ENCODE measurements around the gene EXOC3L2. TPM values are rescaled to one million over a fixed set of nuclear protein-coding genes. Genes with fewer than 3 reads are reported as not detected.

Gene EXOC3L2
- total and polyA plus RNA-seq, 2 of the 8 experiments (the other 6 are each of a cell fraction or from before 2014, with no cell fraction given), result 1.4 to 1.6 TPM

DNA sequence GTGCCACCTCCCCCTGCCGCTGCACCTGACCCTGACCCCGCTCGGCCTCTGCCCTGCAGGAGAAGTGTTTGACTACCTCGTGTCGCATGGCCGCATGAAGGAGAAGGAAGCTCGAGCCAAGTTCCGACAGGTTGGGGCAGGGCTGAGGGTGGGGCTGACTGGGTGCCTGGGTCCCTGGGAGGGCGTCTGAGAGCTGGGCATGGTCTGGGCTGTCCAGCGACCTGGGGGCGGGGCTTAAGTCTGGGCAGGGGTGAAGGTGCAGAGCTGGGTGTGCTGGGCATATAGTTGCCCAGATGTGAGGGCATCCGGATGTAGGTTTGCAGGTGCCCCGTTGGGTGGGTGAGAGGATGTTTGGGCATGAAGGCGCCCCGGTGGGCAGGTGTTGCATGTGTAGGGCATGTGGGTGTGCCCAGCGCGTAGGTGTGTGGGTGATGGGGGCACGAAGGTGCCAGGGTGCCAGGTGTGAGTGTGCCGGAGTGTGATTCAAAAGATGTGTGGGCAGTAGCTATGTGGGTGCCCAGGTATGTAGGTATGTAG, 19.6 kb upstream of the EXOC3L2 start (continued):
- no peak for TF ChIP-seq KDM4A (IDR thresholded peaks at IDR 0.05; ENCODE audit: low read depth, low read length, severe bottlenecking)
- no peak for TF ChIP-seq JUN (IDR thresholded peaks at IDR 0.05; ENCODE audit: low read depth, low read length)
- TF ChIP-seq, protein P1, sequence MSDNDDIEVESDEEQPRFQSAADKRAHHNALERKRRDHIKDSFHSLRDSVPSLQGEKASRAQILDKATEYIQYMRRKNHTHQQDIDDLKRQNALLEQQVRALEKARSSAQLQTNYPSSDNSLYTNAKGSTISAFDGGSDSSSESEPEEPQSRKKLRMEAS (IDR thresholded peaks at IDR 0.05), result no peak
- no peak for TF ChIP-seq POU5F1 (IDR thresholded peaks at IDR 0.05; ENCODE audit: low read depth, low read length)
- no peak for TF ChIP-seq CREB1 (IDR thresholded peaks at IDR 0.05)

Measured in H1 (cell line).